Fibroblast of lung (primary cell): ENCODE measurements around the gene MAP4K1.

Experiments
- CTCF ChIP-seq, 2 donors: IDR thresholded peaks in 1 of 2; conservative IDR thresholded peaks in 1 of 2; 1 replicate in 1 of 2; 2 replicates in 1 of 2; pipeline ENCODE4 v1.5.1; 2011 to 2012; ENCODE audit warnings: low read length in 2 of 2, control low read depth in 1 of 2, inconsistent platforms in 1 of 2, low read depth in 1 of 2, mild to moderate bottlenecking in 1 of 2
- EZH2 ChIP-seq: IDR thresholded peaks from 2 replicates; pipeline ENCODE4 v1.5.1; 2012; ENCODE audit warnings: low read length, control low read depth, mild to moderate bottlenecking; ENCODE audit errors: missing control alignments

GRCh38 chr19:38664503-38665211, 46.9 kb upstream of the MAP4K1 start:
- no peak for TF ChIP-seq CTCF (conservative IDR thresholded peaks at IDR 0.05 in 1 of 2, IDR thresholded peaks at IDR 0.05 in 1 of 2; ENCODE audit: low read depth in 1 of 2, low read length in 2 of 2)
- TF ChIP-seq EZH2, result no peak
